COR-L47 (cell line): Measurements from ENCODE around the gene BET1.

ENCODE experiments used
- DNase-seq: peaks from one replicate; lab custom pipeline; 2025; lab: John Stamatoyannopoulos, UW

BET1 gene

GRCh38 chr7:93958216-93958615, 45.9 kb downstream of the BET1 start:
- DNase-seq, result no peak

GRCh38 chr7:93957767-93958166, 46.4 kb downstream of the BET1 start:
- no peak for DNase-seq

- no peak for DNase-seq
Observed at GRCh38 chr7:93955304-93955703, 48.9 kb downstream of the BET1 start.

- DNase-seq, result no peak
Observed at GRCh38 chr7:93949423-93949822, 54.7 kb downstream of the BET1 start.

- no peak for DNase-seq
Observed at GRCh38 chr7:93948873-93949272, 55.3 kb downstream of the BET1 start.

- DNase-seq, result no peak
Observed at GRCh38 chr7:93948106-93948505, 56.0 kb downstream of the BET1 start.

GRCh38 chr7:93945756-93946535, 58.2 kb downstream of the BET1 start:
- DNase-seq, result no peak

- no peak for DNase-seq
Observed at GRCh38 chr7:93945083-93945482, 59.1 kb downstream of the BET1 start.

- no peak for DNase-seq
Observed at GRCh38 chr7:93944673-93945072, 59.5 kb downstream of the BET1 start.

- DNase-seq, result no peak
Observed at GRCh38 chr7:93943816-93944540, 60.2 kb downstream of the BET1 start.
